Hematopoietic multipotent progenitor cell treated with erythropoietin and hydrocortisone succinate and interleukin-3 and kit ligand, for 8 days (in vitro differentiated cells): ENCODE results near the gene TSPAN5.

Experiments
- DNase-seq: peaks from one replicate; pipeline ENCODE4 v3.0.0-alpha.2; 2015

The TSPAN5 gene

GRCh38 chr4:98581126-98581525 lies 77.3 kb downstream of the TSPAN5 start:
- no peak for DNase-seq

- DNase-seq, result no peak
Measured at GRCh38 chr4:98577956-98578355, 80.5 kb downstream of the TSPAN5 start.

GRCh38 chr4:98574816-98575215 lies 83.6 kb downstream of the TSPAN5 start:
- DNase-seq, result no peak

- no peak for DNase-seq
Measured at GRCh38 chr4:98573791-98574190, 84.6 kb downstream of the TSPAN5 start.

GRCh38 chr4:98572697-98573096 lies 85.7 kb downstream of the TSPAN5 start:
- DNase-seq, result no peak

- DNase-seq, result no peak
Measured at GRCh38 chr4:98571161-98571786, 87.1 kb downstream of the TSPAN5 start.

- no peak for DNase-seq
Measured at GRCh38 chr4:98570151-98570797, 88.1 kb downstream of the TSPAN5 start.

- DNase-seq, result no peak
Measured at GRCh38 chr4:98568941-98569663, 89.3 kb downstream of the TSPAN5 start.

- no peak for DNase-seq
Measured at GRCh38 chr4:98567611-98568010, 90.8 kb downstream of the TSPAN5 start.

- no peak for DNase-seq
Measured at GRCh38 chr4:98566361-98567008, 91.9 kb downstream of the TSPAN5 start.

GRCh38 chr4:98565681-98566301 lies 92.6 kb downstream of the TSPAN5 start:
- no peak for DNase-seq

- DNase-seq, result no peak
Measured at GRCh38 chr4:98564852-98565251, 93.6 kb downstream of the TSPAN5 start.

- DNase-seq, result no peak
Measured at GRCh38 chr4:98560321-98560720, 98.1 kb downstream of the TSPAN5 start.

- DNase-seq, result no peak
Measured at GRCh38 chr4:98558471-98559169, 99.8 kb downstream of the TSPAN5 start.

GRCh38 chr4:98557194-98557892 lies 101.1 kb downstream of the TSPAN5 start:
- DNase-seq, result no peak

GRCh38 chr4:98556451-98556850 lies 102.0 kb downstream of the TSPAN5 start:
- no peak for DNase-seq

- DNase-seq, result no peak
Measured at GRCh38 chr4:98555798-98556445, 102.5 kb downstream of the TSPAN5 start.

- no peak for DNase-seq
Measured at GRCh38 chr4:98546910-98547594, 111.4 kb downstream of the TSPAN5 start.

GRCh38 chr4:98544818-98545414 lies 113.5 kb downstream of the TSPAN5 start:
- DNase-seq, result no peak

GRCh38 chr4:98544141-98544817 lies 114.1 kb downstream of the TSPAN5 start:
- no peak for DNase-seq
